Activated T-cell treated with anti-CD3 and anti-CD28 coated beads for 24 hours (primary cell): Measurements from ENCODE around the gene TESK2.
A peak's percentile ranks its signal among the peaks of the same experiment; 100 is the strongest.
"Not testable (repeated sequence)": the region's sequence is repeated elsewhere in the genome, so short reads cannot be mapped to it uniquely, and the experiment has no call there.

Source experiments
- DNase-seq: peaks from one replicate; pipeline ENCODE4 v3.0.0-alpha.2; 2020; ENCODE audit warnings: low read depth

The TESK2 gene

GRCh38 chr1:45375104-45376090 lies 115.6 kb downstream of the TESK2 start:
- DNase-seq = no peak

DNA sequence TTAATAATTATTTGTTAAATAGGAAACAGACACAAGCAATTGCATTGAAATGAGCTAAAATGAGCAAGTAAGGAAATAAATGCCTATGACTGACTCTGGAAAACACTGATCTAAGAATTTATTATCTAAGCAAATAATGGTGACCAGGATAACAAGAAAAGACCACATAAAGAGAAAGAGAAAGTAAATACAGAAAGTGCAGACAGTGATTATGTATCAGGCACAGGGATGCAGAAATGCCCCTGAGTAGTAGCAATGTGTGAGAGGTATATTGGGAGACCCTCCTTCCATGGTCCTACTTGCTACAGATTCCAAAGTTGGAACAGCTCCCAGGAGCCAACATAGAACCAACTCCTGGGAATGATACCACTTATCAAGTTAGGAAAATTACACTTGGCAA lies 117.4 kb downstream of the TESK2 start:
- no peak for DNase-seq

DNA sequence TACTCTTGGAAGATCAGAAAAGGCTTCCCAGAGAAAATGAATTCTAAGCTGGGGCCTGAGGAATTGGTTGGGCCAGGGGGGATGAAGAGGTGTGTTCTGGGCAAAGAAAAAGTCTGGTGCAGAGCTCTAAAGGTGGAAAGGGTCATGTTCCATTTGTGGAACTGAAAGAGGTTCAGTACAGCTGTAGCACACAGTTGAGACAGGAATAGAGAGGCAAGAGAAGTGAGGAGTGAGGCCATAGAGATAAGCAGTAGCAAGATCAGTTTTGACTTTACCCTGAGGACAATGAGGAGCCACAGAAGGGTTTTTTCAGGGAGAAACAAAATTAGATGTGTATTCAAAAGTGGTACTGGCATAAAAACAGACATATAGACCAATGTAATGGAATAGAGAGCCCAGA lies 120.4 kb downstream of the TESK2 start:
- no peak for DNase-seq

DNA sequence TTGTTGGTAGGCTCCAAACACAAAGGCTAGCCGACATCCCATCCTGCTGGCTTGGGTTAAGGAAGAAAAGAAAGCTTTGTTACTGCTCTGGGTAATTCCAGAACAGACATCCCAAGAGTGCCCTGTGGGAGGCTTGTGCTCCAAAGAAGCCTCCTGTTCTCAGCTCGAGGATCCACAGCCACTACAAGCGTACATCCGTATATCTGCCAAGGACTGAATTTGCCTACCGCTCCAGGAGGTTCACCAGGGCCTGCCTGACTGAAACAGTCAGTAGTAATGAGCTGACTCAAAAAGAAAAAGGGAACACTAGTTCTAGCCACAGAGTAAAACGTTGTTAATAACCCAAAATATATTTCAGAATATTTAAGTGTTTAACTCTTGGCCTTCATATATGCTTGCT lies 125.9 kb downstream of the TESK2 start:
- no peak for DNase-seq

- no peak for DNase-seq
Observed at GRCh38 chr1:45364294-45364693, 126.7 kb downstream of the TESK2 start.

DNA sequence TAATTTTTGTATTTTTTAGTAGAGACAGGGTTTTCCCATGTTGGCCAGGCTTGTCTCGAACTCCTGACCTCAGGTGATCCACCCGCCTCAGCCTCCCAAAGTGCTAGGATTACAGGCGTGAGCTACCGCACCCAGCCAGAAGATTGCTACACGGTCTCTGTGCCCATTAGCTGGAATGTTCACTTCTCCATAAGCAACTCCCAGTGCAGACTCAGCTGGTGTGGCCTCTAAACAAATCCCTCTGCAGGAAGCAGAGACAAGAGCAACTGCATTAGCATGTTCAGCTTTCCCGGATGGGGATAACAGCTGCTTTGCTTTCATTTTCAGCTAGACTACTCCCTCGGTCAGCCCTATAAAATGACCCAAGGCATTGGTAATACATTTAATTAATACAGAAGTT lies 130.0 kb downstream of the TESK2 start:
- not testable (repeated sequence) for DNase-seq

DNA sequence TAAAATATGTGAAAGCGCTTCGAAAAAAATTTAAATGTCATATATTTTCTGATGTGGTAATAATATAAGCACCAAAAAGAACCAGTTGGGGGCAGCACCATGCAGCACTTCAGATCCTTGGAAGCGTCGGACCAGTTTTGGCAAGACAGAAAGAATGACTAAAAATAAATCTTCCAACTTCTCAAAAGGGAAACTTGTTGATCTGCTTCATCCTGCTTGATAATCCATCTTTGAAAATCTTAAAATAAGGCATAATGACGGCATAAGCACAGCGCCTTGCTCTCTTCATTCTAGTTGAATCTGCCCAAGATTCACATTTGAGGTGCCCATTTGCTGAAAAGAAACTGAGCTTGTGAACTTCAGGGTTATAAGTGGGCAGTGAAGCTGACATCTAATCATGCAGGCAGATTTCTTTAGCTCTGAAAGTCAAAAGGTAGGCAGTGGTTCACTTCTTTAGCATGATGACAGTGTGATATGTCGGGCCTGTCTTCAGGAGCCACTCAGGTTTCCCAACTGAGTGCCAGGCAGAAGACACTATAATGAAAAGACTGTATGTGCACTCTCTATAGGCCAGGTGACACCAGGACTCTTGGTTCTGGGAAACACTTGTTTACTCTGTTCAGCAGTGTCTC lies 131.0 kb downstream of the TESK2 start:
- DNase-seq = peak; percentile 42

DNA sequence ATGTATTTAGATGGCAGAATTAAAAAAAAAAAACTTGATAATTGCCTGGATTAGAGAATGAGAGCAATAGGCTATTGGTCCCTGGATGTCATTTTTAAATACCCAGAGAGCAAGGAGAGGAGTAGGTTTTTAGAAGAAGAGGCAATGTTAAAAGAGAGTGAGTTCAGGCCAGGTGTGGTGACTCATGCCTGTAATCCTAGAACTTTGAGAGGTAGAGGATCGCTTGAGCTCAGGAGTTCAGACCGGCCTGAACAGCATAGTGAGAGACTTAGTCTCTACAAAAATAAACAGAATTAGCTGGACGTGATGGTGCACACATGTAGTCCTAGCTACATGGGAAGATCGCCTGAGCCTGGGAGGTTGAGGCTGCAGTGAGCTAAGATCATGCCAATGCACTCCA lies 134.8 kb downstream of the TESK2 start:
- DNase-seq = no peak

GRCh38 chr1:45355683-45356082 lies 135.3 kb downstream of the TESK2 start:
- DNase-seq = no peak

DNA sequence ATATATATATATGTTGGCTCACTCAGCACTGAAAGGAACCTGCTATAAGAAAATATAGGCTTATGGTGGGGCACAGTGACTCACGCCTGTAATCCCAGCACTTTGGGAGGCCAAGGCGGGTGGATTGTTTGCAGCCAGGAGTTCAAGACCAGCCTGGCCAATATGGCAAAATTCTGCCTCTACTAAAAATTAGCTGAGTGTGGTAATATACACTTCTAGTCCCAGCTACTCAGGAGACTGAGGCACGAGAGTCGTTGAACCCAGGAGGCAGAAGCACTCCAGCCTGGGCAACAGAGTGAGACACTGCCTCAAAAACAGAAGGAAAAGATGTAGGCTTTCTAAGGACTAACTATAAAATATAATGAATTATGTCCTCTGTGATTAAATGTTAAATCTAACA lies 136.1 kb downstream of the TESK2 start:
- no peak for DNase-seq

DNA sequence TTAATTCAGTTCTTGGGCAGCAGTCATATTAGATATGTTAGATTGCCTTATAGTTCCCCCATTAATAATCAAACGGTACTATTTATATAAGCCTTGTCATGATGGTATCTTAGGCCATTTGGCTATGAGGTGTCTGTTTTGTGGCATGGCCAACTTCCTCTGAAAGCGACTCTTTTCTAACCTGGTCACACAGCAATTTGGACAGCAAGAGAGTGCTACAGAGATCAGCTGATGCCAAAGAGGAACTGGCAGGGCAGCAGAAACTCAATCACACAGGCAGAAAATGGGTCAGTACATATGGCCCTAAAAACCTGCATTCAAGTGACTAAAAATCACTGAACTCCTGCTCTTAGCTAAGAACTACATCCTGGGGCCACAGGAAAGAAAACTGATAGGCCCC lies 137.3 kb downstream of the TESK2 start:
- no peak for DNase-seq

DNA sequence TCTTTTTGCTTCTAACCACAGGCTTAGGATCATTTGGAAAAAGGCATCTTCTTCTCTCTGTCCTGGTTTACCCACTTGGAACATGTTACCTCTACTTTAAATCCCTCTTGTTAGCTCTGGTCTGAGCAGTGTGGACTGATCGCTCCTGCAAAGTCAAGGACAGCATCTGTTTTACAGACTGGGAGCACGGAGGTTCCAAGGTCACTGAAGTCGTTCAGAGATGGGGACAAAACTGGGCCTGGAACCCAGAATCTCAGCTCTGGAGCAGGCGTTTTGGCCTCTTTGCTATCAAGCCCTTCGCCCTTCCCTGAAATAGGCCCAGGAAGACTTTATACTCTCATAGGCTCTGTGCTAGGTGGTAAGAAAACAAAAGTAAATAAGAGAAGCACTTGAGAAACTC lies 139.5 kb downstream of the TESK2 start:
- no peak for DNase-seq

- no peak for DNase-seq
Observed at GRCh38 chr1:45348966-45349677, 141.8 kb downstream of the TESK2 start.

DNA sequence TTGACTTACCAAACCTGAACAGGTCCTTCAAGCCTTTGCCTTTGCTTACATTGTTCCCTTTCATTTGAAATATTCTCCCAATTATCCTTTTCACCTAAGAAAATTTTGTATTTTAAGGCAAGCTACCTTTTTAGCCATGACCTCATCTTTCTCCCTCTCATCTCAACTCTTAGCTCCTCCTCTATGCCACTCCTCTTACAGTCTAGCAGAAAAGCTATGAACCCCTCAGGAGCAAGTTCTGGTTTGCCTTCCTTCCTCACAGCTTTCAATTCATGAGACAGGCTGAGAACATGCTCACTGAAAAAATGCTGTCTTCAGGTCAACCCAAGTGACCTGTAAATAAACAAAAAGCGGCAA lies 142.4 kb downstream of the TESK2 start:
- no peak for DNase-seq

GRCh38 chr1:45348020-45348419 lies 142.9 kb downstream of the TESK2 start:
- no peak for DNase-seq

- DNase-seq = no peak
Observed at GRCh38 chr1:45346473-45346872, 144.5 kb downstream of the TESK2 start.

DNA sequence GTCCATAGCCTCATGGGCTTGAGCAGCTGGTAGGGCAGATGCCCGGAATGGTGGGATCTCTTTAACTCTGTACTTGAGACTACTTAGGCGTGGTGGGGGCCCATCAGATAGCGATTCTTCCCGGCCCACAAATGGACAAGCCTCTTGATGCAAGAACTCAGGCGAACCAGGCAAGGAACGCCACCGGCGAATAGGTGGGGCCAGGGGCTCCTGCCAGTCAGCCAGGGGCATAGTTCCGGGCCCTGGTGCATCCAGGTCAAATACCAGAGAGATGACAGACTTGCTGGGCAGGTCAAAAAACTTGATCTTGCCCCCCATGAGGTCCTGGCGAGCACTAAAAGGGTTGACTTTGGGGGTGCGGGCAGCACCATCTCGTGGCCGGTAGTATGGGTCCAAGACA lies 145.9 kb downstream of the TESK2 start:
- no peak for DNase-seq

DNA sequence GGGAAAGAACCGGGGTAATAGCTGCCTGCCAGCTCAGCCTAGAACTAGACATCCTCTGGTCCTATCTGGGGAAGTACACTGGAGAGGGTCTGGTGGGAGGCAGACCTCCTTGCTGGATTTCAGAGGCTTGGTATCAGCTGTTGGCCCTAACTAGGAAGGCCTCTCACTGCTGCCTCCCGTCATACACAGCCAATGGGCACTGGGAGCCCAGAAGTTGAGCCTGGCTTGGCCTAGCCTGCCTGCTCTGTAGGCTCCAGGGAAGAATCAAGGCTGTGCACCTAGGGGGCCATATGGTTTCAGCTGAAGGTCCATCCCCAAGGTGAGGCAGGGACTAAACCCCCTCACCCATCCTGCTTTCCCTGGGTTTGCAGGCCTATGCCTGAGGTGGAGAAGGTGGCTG lies 146.5 kb downstream of the TESK2 start:
- DNase-seq = no peak

DNA sequence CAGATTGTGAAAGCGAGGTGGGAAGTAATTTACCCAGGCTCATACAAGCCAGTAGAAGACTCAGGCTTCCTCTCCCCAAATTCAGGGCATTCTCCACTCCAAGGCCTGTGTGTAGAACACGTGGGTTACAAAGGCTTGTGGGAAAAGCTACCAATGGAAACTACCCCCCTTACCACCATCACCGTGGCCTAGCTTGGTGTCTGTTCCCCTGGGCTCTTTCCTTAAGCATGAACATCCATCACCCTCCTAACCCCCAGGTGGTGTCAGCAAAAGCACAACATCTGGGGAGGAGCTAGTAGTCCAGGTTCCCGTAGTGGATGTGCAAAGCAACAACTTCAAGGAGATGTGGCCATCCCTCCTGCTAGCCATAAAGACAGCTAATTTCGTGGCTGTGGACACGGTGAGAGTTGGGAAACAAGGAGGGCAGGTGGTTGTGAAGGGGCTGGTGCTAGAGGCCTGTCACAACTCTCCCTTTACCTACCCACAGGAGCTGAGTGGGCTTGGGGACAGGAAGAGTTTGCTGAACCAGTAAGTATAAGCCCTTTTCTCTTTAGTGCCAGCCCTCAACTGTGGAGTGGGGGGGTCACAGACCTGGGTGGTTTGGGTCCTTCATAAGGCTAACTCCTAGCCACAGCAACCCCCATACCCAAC lies 150.0 kb downstream of the TESK2 start:
- DNase-seq = no peak

DNA sequence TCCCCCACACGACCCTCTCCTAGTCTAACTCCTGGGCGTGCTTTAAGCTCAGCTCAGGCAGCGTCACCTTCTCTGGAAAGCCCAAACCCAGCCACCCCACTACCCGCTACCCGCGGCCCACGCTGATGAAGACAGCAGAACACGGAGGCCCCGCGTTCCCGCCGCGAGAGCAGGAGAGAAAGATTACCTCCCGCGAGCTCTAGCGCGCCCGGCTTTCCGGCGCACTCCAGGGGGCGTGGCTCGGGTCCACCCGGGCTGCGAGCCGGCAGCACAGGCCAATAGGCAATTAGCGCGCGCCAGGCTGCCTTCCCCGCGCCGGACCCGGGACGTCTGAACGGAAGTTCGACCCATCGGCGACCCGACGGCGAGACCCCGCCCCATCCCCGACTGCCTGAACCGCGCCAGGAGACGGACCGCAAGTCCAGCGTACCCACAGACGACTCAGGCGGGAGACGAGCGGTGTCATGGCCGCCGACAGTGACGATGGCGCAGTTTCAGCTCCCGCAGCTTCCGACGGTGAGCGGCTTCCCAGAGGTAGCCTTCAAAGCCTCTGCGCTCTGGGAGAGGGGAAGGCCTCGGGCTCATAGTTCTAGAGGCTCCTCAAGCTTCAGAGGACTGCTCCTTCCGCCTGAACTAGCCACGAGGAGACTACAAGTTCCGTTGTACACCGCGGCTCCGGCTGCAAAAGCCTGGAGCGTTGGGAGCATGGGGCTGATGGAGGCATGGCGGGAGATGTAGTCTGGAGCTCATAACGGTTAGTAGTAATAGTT lies 151.0 kb downstream of the TESK2 start, which contains the start of the genes MUTYH and TOE1:
MUTYH (minus strand) TSS at position 652 of the 770 bp plus-strand sequence. CDS start 5,935 bp downstream, outside the sequence.
TOE1 (plus strand) TSS at position 382 of the 770 bp plus-strand sequence; CDS start at position 465, 83 bp downstream.
- DNase-seq = peak; percentile 95

DNA sequence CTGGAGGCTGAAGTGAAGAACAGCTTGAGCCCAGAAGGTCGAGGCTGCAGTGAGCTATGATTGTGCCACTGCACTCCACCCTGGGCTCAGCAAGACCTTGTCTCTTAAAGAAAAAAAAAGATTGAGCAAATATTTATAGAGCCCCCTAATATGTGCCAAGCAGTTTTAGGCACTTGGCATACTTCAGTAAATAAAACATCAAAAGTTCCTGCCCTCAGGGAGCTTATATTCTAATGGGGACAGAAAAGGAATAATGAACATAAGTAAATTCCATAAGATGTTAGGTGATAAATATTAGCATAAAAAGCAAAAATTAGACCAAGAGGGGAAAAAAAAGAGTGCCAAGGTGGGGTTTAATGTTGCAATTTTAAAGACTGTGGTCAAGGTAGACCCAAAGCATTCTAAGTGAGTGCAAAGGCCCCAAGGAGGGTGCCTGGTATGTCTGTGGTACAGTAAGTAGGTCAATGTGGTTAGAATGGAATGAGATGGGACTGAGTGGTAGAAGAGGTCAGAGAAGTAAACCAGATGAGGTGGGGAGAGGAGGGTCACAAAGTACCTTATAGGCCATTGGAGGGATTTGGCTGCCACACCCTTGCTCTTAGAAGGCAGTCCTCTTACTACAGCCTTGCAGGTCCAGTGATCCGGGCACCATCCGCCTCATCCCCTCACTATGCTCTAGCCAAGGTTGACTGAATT lies 153.2 kb downstream of the TESK2 start:
- no peak for DNase-seq
